Stimulated activated CD4-positive, alpha-beta T cell treated with anti-CD3 and anti-CD28 coated beads, Interleukin-12 subunit alpha, Interleukin-12 subunit beta, amount 100 ng/mL, for 48 hours (primary cell): ENCODE results near the gene HEATR5B.
"Not testable (repeated sequence)": the region's sequence is repeated elsewhere in the genome, so short reads cannot be mapped to it uniquely, and the experiment has no call there.

Experiments used
- DNase-seq, 3 donors: peaks; one replicate each; pipeline ENCODE4 v3.0.0-alpha.2; 2020; ENCODE audit warnings: low read depth in 2 of 3, low spot score in 1 of 3

HEATR5B gene

DNA sequence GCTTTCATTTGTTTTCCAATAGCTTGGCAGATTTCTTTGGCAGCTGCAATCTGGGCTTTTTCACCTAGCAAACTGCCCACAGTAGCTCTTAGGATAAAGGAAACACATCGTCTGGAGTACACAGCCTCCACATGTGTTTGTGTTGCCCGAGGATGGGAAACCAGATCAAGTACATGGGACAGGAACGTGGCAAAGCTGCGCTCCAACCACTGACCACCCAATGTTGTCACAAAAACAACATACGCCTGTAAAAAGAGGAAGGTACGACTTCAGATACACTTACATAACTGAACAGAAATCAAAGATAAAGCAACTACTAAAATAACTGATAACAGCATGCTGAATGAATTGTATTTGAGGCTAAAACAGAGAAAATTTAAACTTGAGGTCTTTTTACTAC, 15.5 kb downstream of the HEATR5B start:
- DNase-seq = no peak

DNA sequence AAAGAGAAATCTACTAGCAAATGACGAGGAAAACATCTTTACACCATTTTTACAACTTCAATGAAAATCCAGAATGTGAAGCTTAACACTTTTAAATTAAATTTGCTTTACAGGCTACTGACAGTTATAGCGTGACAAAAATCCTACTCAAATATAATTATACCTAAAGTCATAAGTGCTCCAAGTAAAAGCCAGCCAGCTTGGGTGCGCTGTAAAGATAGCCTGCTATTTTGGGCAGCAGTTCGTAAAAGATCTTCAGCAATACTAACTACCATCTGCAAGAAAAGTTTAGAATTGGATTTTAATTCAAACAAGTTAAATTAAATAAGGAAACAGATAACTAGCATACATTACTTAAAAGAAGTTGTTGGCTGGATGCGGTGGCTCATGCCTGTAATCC, 22.4 kb downstream of the HEATR5B start:
- DNase-seq = no peak

DNA sequence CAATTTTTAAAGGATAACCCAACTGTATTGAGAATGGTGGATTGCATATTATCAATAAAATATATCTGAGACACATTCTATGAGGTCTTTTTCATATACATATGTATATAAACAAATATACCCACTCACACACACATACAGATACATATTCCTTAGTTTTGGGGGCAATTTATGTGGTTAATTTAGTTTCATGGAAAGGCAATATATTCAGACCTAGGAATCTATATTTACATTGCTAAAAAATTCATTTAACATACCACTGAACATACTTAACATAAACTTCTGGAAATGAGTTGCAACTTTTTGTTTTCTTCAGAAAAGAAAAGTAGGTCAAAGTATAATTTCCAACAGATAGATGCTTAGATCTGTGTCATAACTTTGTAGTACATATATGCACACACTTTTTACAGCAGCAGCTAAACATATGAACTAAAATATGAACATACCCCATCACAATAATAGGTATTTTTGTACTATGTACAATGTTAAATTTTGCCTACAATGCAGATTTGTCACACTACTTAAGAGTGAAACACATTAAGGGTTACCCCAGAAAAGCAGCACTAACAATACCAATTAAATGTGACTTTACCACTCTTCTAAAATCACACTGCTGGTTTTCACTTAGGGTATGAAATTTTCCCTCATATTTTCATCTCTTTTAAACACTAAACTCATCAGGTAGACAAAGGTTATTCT, 23.0 kb downstream of the HEATR5B start:
- DNase-seq = no peak

DNA sequence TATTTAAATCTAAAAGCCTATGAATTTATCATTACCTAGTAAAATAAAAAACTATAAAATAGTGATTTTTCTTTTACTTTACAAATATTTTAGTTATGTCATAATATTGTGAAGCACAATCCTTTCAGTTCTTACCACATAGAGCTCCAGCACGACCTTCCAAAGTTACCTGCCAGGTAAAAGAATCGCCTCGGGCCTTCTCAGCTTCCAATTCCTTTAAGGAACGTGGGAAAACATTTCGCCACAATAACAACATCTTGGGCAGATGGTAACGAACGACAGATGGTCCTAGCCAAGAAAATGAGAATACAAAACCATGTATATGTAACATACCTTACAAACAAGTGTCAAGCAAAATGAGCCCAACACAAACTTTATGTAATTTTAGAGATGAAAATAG, 23.7 kb downstream of the HEATR5B start:
- DNase-seq = no peak

DNA sequence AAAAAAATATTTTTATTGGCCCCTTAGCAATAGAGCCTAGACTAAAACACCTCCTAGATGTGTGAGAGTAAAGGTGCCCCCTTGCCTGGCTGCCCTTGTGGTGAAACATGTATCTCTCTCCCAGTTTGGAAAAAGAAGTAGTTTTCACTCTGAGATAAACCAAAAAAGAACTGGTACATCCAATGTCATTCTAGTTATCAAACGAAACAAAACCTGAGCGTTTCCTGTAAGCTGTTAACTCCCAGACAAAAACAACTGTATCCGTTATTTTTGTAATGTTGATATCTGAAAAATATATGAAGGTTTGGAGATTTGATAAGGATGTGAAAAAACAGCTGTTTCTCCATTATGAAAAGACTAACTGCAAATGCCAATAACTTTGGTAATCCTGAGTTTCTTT, 24.3 kb downstream of the HEATR5B start:
- DNase-seq = no peak

DNA sequence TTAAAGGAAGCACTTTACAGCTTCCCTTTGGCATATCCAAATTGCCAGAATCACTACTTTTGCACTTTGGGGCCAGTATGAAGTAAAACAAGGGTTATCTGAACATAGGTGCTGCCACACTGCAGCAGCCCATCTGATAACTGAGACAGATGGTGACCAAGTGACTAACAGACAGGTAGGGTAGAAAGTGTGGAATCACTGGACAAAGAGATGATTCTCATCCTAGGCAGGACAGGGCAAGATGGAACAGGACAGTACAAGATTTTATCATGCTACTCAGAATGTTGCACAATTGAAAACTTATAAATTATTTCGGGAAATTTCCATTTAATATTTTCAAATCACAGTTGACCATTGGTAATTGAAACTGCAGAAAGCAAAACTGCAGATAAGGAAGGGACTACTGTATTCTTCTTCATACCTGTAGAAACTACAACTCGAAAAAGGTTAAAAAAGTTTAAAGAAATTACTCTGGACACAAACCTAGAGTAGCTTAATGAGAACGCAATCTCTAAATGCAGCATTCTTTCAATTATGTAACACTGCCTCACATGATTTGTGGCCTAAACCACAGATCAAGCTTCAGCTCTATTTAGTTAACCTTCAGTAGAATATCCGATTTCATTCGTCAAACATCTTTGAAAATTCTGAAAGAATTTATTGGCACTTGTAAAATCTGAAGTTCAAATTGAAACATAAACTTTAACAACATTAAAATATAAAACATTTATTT, 31.4 kb downstream of the HEATR5B start:
- DNase-seq = no peak

DNA sequence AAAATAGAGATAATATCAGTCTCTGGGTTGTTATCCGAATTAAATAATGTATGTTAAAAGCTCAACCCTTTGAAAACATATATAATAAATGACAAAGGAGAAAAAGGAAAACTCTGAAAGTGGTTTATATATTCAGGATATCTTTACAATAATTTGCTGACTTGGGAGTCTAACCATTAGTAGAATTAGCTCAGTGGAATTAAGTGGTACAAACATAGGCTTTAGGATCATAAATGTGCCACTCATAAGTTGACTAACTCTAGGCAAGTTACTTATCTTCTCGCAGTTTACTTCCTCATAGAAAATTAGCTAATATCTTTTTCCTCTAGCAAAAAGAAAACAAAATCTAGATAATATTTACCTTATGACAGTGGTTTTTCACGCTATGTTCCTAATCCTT, 44.6 kb downstream of the HEATR5B start:
- DNase-seq = no peak

DNA sequence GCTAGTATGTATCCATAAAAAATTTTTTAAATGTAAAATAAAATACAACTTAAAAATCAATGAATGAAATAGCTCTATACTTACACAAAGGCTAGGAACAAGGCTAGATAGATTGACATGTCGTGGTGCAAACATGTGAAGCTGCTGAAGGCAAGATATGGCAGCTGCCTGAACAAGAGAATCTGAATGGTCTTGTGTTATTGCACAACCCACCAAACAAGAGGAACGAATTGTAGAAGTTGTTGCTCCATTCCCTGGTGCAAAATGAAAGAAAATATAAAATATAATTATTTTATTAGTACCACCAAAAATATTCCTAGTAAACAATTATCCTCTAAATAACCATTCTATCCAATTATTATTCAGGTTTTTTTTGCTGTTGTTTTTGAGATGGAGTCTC, 46.4 kb downstream of the HEATR5B start:
- no peak for DNase-seq

DNA sequence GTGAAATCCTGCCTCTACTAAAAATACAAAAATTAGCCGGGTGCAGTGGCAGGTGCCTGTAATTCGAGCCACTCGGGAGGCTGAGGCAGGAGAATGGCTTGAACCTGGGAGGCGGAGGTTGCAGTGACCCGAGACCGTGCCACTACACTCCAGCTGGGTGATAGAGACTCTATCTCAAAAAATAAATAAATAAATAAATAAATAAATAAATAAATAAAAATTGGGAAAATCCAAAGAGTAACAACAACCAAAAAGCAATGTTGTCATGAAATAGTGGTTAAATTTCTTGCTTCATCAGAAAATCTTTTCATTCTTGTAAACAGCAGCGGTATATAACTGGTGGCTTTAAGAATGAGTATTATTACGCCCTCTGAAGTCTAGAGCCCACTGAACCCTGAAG, 54.4 kb downstream of the HEATR5B start:
- no peak for DNase-seq

DNA sequence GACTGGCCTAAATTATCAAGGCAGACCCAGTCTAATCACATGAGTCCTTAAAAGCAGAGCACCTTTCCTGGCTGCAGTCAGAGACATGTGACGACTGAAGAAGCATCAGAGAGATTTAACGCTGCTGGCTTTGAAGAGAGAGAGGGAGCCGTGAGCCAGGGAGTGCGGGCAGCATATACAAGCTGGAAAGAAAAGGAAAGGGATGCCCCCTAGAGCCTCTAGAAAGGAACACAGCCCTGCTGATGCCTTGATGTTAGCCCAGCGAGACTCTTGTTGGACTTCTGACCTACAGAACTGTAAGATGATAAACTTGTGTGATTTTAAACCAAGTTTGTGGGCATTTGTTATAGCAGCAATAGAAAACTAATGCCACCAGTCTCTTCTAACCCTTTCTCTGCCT, 58.1 kb downstream of the HEATR5B start:
- no peak for DNase-seq

DNA sequence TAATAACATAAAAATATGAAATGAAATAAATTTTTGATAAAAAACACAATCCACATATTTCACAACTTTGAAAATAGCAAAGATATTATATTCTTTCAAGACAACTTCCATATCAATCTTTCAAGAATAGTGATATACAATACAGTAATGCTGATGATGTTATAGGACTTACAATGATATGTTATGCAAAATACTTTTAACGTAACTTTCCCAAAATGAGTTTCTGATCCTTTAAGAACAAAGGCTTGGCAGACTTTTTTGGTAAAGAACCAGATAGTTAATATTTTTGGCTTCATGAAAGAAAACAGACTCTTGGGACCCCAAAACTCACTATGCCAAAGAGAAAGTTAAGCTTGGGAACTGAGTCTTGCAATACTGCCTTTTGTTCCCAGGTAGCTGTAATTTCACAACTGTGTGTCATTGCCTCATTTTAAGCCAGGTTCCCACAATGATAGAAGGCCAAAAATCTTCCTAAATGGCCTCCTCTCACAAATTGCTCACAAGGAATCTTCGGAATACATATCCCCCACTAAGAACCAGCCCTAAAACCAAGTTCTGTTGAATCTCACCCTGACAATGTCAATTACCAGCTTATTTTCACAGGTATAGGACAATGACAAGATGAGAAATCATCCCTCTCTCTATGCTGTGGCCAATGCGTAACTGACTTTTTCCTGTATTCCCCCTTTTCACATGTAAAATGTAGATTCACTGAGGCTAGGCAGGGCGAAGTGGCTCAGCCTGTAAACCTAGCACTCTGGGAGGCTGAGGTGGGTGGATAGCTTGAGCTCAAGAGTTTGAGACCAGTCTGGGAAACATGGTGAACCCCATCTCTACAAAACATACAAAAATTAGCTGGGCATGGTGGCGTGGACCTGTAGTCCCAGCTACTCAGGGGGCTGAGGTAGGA, 63.0 kb downstream of the HEATR5B start:
- no peak for DNase-seq

DNA sequence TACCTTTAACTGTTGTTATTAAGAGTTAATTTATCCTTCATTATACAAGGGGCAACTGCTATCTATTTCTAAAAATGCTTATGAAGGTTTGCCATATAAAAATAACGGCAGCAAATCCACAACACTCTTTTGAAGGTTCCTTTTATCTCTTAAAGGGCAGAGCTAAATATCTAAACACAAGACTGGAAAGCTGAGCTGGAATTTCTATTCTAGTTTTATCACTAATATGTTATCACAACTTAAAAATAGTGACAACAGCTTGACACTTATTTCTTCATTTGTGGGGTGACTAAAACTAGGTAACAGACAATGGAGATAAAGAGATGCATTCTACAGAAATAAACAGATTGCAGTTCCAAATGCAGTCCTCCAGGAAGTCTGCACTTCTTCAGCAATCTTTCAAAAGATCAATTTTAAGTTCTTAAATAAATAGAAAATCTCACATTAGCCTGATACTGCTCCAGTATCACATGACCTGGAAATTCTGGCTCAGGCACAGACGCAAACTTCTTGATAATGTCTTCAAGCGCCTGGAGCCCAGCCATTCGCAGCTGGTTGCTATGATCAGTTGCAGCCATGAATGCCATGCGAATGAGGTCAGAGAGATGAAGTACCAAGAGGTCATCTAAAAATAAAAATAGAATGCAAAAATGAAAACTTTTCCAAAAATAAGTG, 63.8 kb downstream of the HEATR5B start:
- no peak for DNase-seq

DNA sequence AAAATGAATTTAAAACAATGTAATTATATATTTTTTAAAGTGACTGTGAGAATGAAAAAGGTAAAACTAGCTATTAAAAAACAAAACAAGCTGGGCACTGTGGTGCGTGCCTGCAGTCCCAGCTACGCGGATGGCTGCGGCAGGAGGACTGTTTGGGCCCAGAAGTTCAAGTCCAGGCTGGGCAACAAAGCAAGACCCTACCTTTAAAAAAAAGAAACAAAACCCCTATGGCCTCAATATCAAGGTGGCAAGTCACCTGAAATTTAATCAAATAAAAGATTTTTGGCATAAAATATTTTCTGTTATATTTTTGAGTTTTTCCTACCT, 70.9 kb downstream of the HEATR5B start:
- no peak for DNase-seq

DNA sequence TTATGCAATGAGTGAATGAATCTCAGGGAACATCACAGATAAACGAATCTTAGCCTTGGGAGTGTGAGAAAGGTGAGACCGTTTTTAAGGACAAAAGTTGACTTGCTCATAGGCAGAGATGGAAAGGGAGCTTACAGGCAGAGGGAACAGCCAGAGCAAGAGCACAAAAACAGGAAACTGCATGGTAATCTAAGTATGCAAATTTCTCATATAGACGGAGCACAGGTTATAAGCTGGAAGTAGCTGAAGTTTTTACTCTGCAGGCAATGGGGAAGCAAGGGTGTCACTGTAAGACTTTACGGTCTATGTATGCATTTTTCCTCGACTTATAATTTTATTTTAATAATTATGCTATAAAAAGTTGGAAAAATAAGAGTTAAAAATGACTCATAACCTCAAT, 73.0 kb downstream of the HEATR5B start:
- DNase-seq = no peak

DNA sequence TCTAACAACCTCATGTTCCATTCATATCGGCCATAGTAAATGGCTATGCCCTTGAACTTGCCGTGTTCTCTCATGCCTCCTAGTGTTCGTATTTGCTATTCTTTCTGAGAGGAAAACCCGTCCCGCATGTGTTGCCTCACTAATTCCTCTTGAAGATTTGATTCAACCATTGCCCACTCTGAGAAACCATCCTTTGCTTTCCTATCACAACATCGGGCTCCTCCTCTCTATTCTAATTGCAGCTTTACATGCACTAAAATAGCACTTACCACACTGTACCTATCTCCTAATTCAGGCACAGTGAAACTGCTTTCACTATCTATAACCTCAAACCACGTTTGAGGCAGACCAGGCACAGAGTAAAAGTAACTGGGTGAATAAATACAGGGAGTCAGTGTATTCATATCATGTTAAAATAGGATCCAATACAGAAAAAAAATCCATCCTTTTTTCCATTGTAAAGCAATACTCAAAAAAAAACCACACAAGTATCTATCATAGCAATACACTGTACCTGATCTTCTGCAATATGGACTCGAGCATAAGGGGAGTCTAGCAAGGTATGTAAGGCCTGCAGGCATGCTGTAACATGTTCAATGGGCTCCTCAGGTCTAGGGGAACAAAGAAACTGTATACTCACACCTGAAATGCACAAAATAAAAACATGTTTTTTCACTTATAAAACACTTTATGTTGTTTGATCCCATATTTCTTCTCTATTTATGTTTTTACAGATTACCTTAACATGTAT, 78.9 kb downstream of the HEATR5B start:
- no peak for DNase-seq

DNA sequence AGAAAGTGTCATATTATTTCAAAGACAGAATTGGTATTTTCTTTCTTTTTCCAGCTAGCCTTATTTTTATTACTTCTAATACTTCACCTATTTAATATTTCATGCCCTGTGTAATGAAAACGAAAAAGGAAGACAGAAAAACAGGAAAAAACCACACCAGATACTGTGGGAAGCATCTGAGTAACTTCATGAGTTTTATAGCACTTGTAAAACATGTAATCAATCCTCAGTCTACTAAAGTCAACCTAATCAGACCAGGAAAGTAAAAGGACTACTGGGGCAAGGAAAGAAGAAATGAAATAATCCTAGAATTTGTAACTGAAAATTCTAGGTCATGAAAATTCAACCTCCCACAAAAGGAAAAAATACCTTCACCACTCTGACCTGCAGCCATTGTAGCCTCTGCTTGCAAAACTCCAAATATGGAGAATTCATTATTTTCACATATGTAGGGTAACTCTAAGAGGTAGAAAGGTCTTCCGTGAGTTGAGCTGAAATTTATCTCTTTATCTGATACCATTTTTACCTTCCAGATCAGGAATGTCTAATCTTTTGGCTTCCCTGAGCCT, 83.1 kb downstream of the HEATR5B start:
- DNase-seq = no peak

DNA sequence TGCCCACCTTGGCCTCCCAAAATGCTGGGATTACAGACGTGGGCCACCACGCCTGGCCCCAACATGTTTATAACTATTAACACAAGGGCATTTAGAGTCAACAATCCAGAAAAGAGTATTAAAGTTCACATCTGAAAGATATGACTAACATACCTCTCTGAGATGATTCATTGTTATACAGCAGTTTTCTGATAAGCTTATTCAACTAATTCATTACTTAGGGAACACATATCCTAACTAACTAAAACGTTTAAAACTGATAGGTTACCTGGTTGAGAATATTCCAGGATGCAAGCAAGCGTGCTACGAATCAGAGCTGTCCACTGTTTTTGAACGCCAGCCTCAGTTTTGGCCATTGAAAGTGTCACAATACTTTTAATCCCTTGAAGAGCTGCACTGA, 83.9 kb downstream of the HEATR5B start:
- no peak for DNase-seq

DNA sequence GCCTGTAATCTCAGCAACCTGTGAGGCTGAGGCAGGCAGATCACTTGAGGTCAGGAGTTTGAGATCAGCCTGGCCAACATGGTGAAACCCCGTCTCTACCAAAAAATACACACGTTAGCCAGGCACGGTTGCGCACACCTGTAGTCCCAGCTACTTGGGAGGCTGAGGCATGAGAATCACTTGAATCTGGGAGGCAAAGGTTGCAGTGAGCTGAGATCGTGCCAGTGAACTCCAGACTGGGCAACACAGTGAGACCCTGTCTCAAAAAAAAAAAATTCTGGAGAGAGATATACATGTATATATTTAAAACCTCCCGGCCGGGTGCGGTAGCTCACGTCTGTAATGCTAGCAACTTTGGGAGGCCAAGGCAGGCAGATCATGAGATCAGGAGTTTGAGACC, 84.8 kb downstream of the HEATR5B start:
- not testable (repeated sequence) for DNase-seq

DNA sequence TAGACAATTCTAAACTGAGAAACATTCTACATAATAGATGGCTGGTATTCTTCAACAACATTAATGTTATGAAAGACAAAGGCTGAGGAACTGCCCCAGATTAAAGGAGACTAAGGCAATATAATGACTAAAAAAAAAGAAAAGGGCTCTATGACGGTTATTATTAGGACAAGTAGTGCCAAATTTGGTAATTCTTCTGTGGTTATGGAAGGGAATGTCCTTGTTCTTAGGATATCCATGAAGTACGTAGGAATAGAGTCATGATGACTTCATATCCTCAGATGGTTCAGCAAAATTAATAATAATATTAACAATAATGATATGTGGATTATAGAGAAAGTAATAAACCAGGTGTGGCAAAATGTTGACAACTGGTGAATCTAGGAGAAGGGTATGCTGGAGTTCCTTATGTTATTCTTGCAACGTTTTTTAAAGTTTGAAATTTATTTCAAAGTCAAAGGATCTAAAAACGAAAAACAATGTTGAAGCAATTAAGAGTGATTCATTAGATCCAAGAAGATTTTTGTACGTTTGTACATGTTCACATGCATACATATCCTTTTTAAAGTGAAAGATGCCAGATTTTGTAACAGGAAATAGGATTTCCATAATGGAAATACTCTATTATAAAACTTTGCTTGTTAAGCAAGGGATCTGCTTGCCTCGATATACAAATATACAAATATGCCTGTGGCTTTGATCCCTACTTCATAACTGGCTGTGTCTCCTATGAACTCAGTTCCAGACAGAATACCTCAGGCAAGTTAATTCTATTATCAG, 90.1 kb downstream of the HEATR5B start:
- DNase-seq = no peak

DNA sequence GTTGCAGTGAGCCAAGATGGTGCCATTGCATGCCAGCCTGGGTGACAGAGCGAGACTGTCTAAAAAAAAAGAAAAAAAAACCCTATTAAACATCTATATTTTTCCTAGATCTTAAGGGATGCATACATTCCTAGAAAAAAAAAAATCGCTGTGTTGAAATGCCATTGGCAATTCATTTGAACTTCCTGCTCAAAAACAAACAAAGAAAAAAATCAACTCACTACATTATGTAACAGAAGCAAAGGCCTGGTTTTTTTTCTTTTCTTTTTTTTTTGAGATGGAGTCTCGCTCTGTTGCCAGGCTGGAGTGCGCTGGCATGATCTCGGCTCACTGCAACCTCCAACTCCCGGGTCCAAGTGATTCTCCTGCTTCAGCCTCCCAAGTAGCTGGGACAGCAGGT, 96.2 kb downstream of the HEATR5B start:
- DNase-seq = no peak
